ENCODE data around the gene GNG5.

DNA sequence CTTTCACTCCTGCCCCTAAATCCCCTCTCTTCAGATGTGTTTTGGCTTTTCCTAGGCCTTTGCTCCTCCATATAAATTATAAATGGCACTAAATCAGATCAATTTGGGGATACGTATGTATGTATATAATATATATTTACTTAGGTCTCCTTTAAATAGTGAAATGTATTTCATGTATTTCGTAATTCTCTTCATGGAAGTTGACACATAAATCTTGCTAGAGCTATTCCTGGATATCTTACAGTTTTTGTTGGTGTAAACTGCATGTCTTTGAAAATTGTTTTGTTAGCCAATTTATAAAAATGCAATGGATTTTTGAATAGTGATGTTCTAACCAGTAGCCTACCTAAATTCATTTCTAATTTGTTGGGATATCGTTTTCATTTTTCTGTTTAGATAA, 18.3 kb downstream of the GNG5 start:
- TF ChIP-seq CTCF (IDR thresholded peaks at IDR 0.05; ENCODE audit: insufficient read depth, low read length): no peak
- TF ChIP-seq POLR2AphosphoS5 (IDR thresholded peaks at IDR 0.05; ENCODE audit: low read depth): no peak
- TF ChIP-seq REST (IDR thresholded peaks at IDR 0.05; ENCODE audit: insufficient replicate concordance, low read depth): no peak

Measured in HL-60 (cell line).